ENCODE data around the gene CARMIL3.

- TF ChIP-seq CTCF (IDR thresholded peaks at IDR 0.05) (no peak), ZFX (IDR thresholded peaks at IDR 0.05; ENCODE audit: borderline replicate concordance) (no peak)
Observed at GRCh38 chr14:24087004-24087403, 35.2 kb downstream of the CARMIL3 start.
